Measurements from ENCODE around the gene PGS1. TPM values are rescaled to one million over a fixed set of nuclear protein-coding genes. Genes with fewer than 3 reads are reported as not detected.

The PGS1 gene
- total RNA-seq, 2 experiments from 2014 or later = 73.3 to 75.0 TPM

GRCh38 chr17:78398390-78398789, 19.9 kb downstream of the PGS1 start:
- ATAC-seq (no peak), DNase-seq (no peak)
- H3K4me1 Mint-ChIP-seq = peaks cover 7% of the 10 kb centered on the region
- ChIA-PET POLR2A (no interaction called here), CTCF (interaction anchor here (1.1 kb wide), 1 partner anchor 38 kb away, joined by 3 read pairs; no protein-coding TSS in a partner anchor)
- H3K36me3 Mint-ChIP-seq (ENCODE audit: low read depth) = peaks cover 80% of the 10 kb centered on the region
- no peak overlapping the region for H3K4me3 Mint-ChIP-seq
- H3K27me3 Mint-ChIP-seq = no peaks in the 10 kb centered on the region
- no peak overlapping the region for H3K27ac Mint-ChIP-seq
- intact Hi-C loops (cut with DNase I, micrococcal nuclease) = no loop called here
- H3K9me3 Mint-ChIP-seq (ENCODE audit: low read depth) = no peaks in the 10 kb centered on the region

- no peaks in the 10 kb centered on the region for H3K27me3 Mint-ChIP-seq
- no peaks in the 10 kb centered on the region for H3K9me3 Mint-ChIP-seq (ENCODE audit: low read depth)
- DNase-seq (no peak), ATAC-seq (no peak)
- ChIA-PET POLR2A (no interaction called here), CTCF (interaction anchor here (1.1 kb wide), 1 partner anchor 38 kb away, joined by 3 read pairs; no protein-coding TSS in a partner anchor)
- no peak overlapping the region for H3K27ac Mint-ChIP-seq
- peaks cover 81% of the 10 kb centered on the region for H3K36me3 Mint-ChIP-seq (ENCODE audit: low read depth)
- intact Hi-C loops (cut with DNase I, micrococcal nuclease) = no loop called here
- H3K4me3 Mint-ChIP-seq = no peak overlapping the region
- peaks cover 4% of the 10 kb centered on the region for H3K4me1 Mint-ChIP-seq
These were observed 20.7 kb downstream of the PGS1 start for GRCh38 chr17:78399028-78399692.

GRCh38 chr17:78399693-78400144, 21.3 kb downstream of the PGS1 start:
- intact Hi-C loops (cut with DNase I, micrococcal nuclease) = no loop called here
- peaks cover 84% of the 10 kb centered on the region for H3K36me3 Mint-ChIP-seq (ENCODE audit: low read depth)
- no peak overlapping the region for H3K27ac Mint-ChIP-seq
- H3K4me1 Mint-ChIP-seq = peaks cover 3% of the 10 kb centered on the region
- no peaks in the 10 kb centered on the region for H3K27me3 Mint-ChIP-seq
- DNase-seq (no peak), ATAC-seq (no peak)
- ChIA-PET POLR2A (no interaction called here), CTCF (no interaction called here)
- H3K4me3 Mint-ChIP-seq = no peak overlapping the region
- H3K9me3 Mint-ChIP-seq (ENCODE audit: low read depth) = no peaks in the 10 kb centered on the region

DNA sequence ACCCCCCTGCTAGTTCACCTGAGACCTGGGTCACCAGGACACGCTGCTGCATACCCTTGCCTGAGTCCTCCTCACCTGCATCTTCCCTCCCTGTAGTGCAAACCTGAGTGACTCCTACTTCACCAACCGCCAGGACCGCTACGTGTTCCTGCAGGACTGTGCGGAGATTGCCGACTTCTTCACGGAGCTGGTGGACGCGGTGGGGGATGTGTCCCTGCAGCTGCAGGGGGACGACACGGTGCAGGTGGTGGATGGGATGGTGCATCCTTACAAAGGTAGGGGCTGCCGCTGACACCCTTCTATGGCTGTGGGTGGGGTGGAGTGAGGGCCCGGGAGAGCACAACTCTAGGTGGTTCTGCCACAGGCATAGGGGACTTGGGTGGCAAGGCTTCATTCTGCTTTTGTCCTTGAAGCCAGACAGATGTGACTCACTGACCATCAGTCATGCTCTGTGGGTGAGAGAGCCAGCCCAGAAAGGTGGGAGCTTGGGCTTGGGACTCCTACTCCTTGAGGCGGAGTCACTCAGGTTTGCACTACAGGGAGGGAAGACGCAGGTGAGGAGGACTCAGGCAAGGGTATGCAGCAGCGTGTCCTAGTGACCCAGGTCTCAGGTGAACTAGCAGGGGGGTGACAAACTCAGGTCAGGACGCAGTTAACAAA, 22.3 kb downstream of the PGS1 start:
- ChIA-PET POLR2A (no interaction called here), CTCF (interaction anchor here (1.0 to 1.4 kb wide), 3 partner anchors 10 to 40 kb away, joined by 3 to 4 read pairs (median 3); no protein-coding TSS in a partner anchor)
- H3K4me3 Mint-ChIP-seq = no peak overlapping the region
- intact Hi-C loops (cut with DNase I, micrococcal nuclease) = no loop called here
- H3K36me3 Mint-ChIP-seq (ENCODE audit: low read depth) = peaks cover 85% of the 10 kb centered on the region
- DNase-seq (no peak), ATAC-seq (no peak)
- H3K9me3 Mint-ChIP-seq (ENCODE audit: low read depth) = no peaks in the 10 kb centered on the region
- H3K27me3 Mint-ChIP-seq = no peaks in the 10 kb centered on the region
- H3K4me1 Mint-ChIP-seq = peaks cover 2% of the 10 kb centered on the region
- H3K27ac Mint-ChIP-seq = peak overlapping the region; percentile 39

DNA sequence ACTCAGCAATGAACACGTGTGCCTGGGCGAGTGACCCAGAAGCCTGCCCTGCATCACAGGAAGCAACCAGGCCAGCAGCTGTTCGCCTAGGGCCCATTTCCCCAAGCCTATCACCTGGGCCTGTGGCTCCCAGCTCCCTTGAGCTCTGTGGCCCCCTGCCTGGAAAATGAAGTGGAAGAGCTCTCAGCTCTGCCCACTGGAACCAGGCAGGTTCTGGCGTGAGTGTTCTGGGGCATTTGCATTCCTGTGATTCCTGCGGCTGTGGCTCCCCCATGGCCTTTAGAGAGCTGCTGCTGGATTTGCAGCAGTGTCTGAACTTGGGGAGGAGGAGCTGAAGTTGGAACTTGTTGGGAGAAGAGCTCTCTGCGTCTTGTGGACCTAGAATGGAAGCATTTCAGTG, 22.8 kb downstream of the PGS1 start:
- Mint-ChIP-seq H3K36me3 (ENCODE audit: low read depth) (peaks cover 83% of the 10 kb centered on the region), H3K27me3 (no peaks in the 10 kb centered on the region), H3K4me1 (peaks cover 4% of the 10 kb centered on the region), H3K4me3 (no peak overlapping the region), H3K9me3 (ENCODE audit: low read depth) (no peaks in the 10 kb centered on the region), H3K27ac (no peak overlapping the region)
- POLR2A ChIA-PET = no interaction called here
- DNase-seq = no peak
- no peak for ATAC-seq
- CTCF ChIA-PET = interaction anchor here (0.7 to 1.4 kb wide), 6 partner anchors 9 to 279 kb away, joined by 3 to 4 read pairs (median 3); no protein-coding TSS in a partner anchor
- intact Hi-C loops (cut with DNase I, micrococcal nuclease) = no loop called here

DNA sequence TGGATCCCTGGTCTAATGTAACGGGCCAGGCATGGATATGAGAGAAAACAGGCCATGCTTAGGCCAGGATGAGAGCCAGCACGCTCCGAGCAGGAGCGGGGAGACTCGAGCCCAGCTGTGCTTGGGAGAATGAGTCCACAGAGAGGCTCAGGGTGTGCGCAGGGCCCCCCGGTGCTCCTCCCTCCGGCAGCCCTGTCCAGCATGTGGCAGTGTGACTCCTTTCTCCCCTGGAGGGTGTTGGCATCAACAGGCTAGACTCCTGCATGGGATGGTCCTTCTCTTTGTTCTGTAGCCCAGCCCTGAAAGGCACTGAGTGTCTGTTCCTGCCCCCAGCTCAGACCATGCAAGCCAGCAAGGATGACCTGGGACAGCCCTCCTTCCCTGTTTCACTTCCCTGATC, 23.4 kb downstream of the PGS1 start:
- no peaks in the 10 kb centered on the region for H3K27me3 Mint-ChIP-seq
- ChIA-PET POLR2A (interaction anchor here (0.6 kb wide), 1 partner anchor 168 kb away, joined by 7 read pairs; no protein-coding TSS in a partner anchor), CTCF (interaction anchor here (0.7 to 1.4 kb wide), 6 partner anchors 9 to 280 kb away, joined by 3 to 4 read pairs (median 4); no protein-coding TSS in a partner anchor)
- no peak for ATAC-seq
- H3K4me1 Mint-ChIP-seq = peaks cover 10% of the 10 kb centered on the region
- H3K4me3 Mint-ChIP-seq = no peak overlapping the region
- DNase-seq = no peak
- H3K27ac Mint-ChIP-seq = peak overlapping the region; percentile 59
- H3K36me3 Mint-ChIP-seq (ENCODE audit: low read depth) = peaks cover 82% of the 10 kb centered on the region
- intact Hi-C loops (cut with DNase I, micrococcal nuclease) = no loop called here
- no peaks in the 10 kb centered on the region for H3K9me3 Mint-ChIP-seq (ENCODE audit: low read depth)

DNA sequence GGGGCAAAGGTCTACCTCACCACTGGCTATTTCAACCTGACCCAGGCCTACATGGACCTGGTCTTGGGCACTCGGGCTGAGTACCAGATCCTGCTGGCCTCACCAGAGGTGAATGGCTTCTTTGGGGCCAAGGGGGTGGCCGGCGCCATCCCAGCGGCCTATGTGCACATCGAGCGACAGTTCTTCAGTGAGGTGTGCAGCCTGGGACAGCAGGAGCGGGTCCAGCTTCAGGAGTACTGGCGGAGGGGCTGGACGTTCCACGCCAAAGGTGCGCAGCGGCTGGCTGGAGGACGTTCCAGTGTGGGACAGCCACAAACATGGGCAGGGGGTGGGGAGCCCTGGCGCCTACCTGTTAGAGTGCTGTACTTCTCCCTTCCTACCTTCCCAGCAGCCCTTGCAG, 25.4 kb downstream of the PGS1 start:
- H3K36me3 Mint-ChIP-seq (ENCODE audit: low read depth) = peaks cover 67% of the 10 kb centered on the region
- no peak overlapping the region for H3K27ac Mint-ChIP-seq
- ATAC-seq = no peak
- H3K27me3 Mint-ChIP-seq = no peaks in the 10 kb centered on the region
- H3K9me3 Mint-ChIP-seq (ENCODE audit: low read depth) = no peaks in the 10 kb centered on the region
- peaks cover 23% of the 10 kb centered on the region for H3K4me1 Mint-ChIP-seq
- no peak overlapping the region for H3K4me3 Mint-ChIP-seq
- intact Hi-C loops (cut with DNase I, micrococcal nuclease) = no loop called here
- POLR2A ChIA-PET = no interaction called here
- CTCF ChIA-PET = interaction anchor here (0.7 kb wide), 1 partner anchor 224 kb away, joined by 3 read pairs; no protein-coding TSS in a partner anchor
- DNase-seq = no peak

DNA sequence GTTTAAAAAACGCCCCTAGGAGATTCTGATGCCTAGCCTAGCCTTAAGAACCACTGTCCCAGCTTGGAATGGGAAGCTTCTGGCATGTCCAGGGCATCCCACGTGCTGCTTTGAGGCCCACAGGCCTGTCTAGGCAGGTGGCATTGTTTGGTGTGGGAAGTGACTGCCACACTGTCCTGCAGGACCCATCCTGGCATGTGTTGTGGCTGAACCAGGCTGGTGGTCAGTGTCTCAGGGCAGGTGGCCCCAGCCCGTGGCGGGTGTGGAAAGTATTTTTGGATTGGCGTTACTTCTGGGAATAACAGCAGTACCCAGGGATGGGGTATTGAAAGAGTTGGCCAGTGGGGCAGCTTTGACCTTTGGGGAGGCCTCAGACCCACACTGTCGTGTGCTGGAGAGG, 27.9 kb downstream of the PGS1 start:
- no peaks in the 10 kb centered on the region for H3K27me3 Mint-ChIP-seq
- peak overlapping the region; percentile 71 for H3K27ac Mint-ChIP-seq
- intact Hi-C loops (cut with DNase I, micrococcal nuclease) = no loop called here
- ATAC-seq = no peak
- H3K36me3 Mint-ChIP-seq (ENCODE audit: low read depth) = peaks cover 51% of the 10 kb centered on the region
- DNase-seq = no peak
- H3K9me3 Mint-ChIP-seq (ENCODE audit: low read depth) = no peaks in the 10 kb centered on the region
- H3K4me3 Mint-ChIP-seq = no peak overlapping the region
- CTCF ChIA-PET = interaction anchor here (0.7 to 0.8 kb wide), 3 partner anchors 15 to 203 kb away, joined by 3 to 5 read pairs (median 3); no protein-coding TSS in a partner anchor
- peaks cover 34% of the 10 kb centered on the region for H3K4me1 Mint-ChIP-seq
- POLR2A ChIA-PET = interaction anchor here (0.5 kb wide), 1 partner anchor 44 kb away, joined by 3 read pairs; no protein-coding TSS in a partner anchor

DNA sequence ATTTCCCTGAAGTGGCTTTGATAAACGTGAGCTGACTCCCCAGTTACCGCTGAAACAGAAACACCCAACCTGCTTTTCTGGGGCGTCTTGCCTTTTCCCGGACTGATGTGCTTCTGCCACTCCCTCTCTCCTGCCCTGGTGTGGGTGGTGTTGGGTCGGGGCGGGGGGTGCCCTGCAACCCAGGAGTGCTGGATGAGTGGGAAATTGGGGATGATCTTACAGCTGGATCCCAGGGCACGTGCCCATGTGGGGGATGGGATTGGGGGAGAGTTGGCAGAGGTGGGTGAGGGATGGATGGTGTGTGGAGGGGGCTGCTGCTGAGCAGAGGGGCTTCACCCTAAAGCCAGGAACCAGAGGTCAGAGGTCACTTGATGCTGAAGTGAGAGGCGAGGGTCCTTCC, 28.5 kb downstream of the PGS1 start:
- intact Hi-C loops (cut with DNase I, micrococcal nuclease) = no loop called here
- peak; percentile 10 for ATAC-seq
- no peak for DNase-seq
- H3K4me1 Mint-ChIP-seq = peaks cover 37% of the 10 kb centered on the region
- peak overlapping the region; percentile 71 for H3K27ac Mint-ChIP-seq
- H3K36me3 Mint-ChIP-seq (ENCODE audit: low read depth) = peaks cover 48% of the 10 kb centered on the region
- H3K27me3 Mint-ChIP-seq = no peaks in the 10 kb centered on the region
- H3K4me3 Mint-ChIP-seq = no peak overlapping the region
- ChIA-PET CTCF (interaction anchor here (0.8 kb wide), 1 partner anchor 16 kb away, joined by 3 read pairs; no protein-coding TSS in a partner anchor), POLR2A (no interaction called here)
- H3K9me3 Mint-ChIP-seq (ENCODE audit: low read depth) = no peaks in the 10 kb centered on the region

- ATAC-seq (no peak), DNase-seq (no peak)
- Mint-ChIP-seq H3K9me3 (ENCODE audit: low read depth) (no peaks in the 10 kb centered on the region), H3K4me1 (peaks cover 43% of the 10 kb centered on the region), H3K27me3 (no peaks in the 10 kb centered on the region), H3K36me3 (ENCODE audit: low read depth) (peaks cover 49% of the 10 kb centered on the region), H3K27ac (peak overlapping the region; percentile 22), H3K4me3 (no peak overlapping the region)
- CTCF ChIA-PET = interaction anchor here (0.8 kb wide), 1 partner anchor 15 kb away, joined by 3 read pairs; no protein-coding TSS in a partner anchor
- POLR2A ChIA-PET = no interaction called here
- intact Hi-C loops (cut with DNase I, micrococcal nuclease) = no loop called here
These were observed 29.0 kb downstream of the PGS1 start for GRCh38 chr17:78407387-78408000.

- Mint-ChIP-seq H3K27ac (peak overlapping the region; percentile 22), H3K9me3 (ENCODE audit: low read depth) (no peaks in the 10 kb centered on the region), H3K27me3 (no peaks in the 10 kb centered on the region), H3K4me3 (no peak overlapping the region), H3K36me3 (ENCODE audit: low read depth) (peaks cover 51% of the 10 kb centered on the region), H3K4me1 (peaks cover 54% of the 10 kb centered on the region)
- ATAC-seq = no peak
- no peak for DNase-seq
- intact Hi-C loops (cut with DNase I, micrococcal nuclease) = no loop called here
- ChIA-PET CTCF (interaction anchor here (0.6 to 0.8 kb wide), 3 partner anchors 34 to 457 kb away, joined by 3 to 4 read pairs (median 3); no protein-coding TSS in a partner anchor), POLR2A (interaction anchor here (0.6 kb wide), 1 partner anchor 172 kb away, joined by 4 read pairs; no protein-coding TSS in a partner anchor)
These were observed 30.1 kb downstream of the PGS1 start for GRCh38 chr17:78408476-78409050.
